Measurements from ENCODE around the gene GRIN3A.

The GRIN3A gene

GRCh38 chr9:101605547-101605946 is 132.9 kb downstream of the GRIN3A start:
- peaks cover 6% of the 10 kb centered on the region for H3K27me3 ChIP-seq (ENCODE audit: insufficient read depth, poor library complexity, severe bottlenecking)
- DNase-seq (ENCODE audit: low spot score), result no peak
- no peaks in the 10 kb centered on the region for H3K9me3 ChIP-seq (ENCODE audit: severe bottlenecking)
- no peaks in the 10 kb centered on the region for H3K4me1 ChIP-seq (ENCODE audit: insufficient read depth, poor library complexity, severe bottlenecking)
- TF ChIP-seq CTCF (IDR thresholded peaks at IDR 0.05; ENCODE audit: poor library complexity, severe bottlenecking), result no peak
- no peak overlapping the region for H3K27ac ChIP-seq (ENCODE audit: poor library complexity, severe bottlenecking)
- H3K36me3 ChIP-seq (ENCODE audit: low read depth), result no peaks in the 10 kb centered on the region
- ATAC-seq (ENCODE audit: low read depth), result no peak
- H3K4me3 ChIP-seq (ENCODE audit: severe bottlenecking), result no peak overlapping the region

- no peaks in the 10 kb centered on the region for H3K9me3 ChIP-seq (ENCODE audit: severe bottlenecking)
- no peak for DNase-seq (ENCODE audit: low spot score)
- peaks cover 6% of the 10 kb centered on the region for H3K27me3 ChIP-seq (ENCODE audit: insufficient read depth, poor library complexity, severe bottlenecking)
- no peaks in the 10 kb centered on the region for H3K36me3 ChIP-seq (ENCODE audit: low read depth)
- no peaks in the 10 kb centered on the region for H3K4me1 ChIP-seq (ENCODE audit: insufficient read depth, poor library complexity, severe bottlenecking)
- no peak overlapping the region for H3K27ac ChIP-seq (ENCODE audit: poor library complexity, severe bottlenecking)
- no peak overlapping the region for H3K4me3 ChIP-seq (ENCODE audit: severe bottlenecking)
- no peak for ATAC-seq (ENCODE audit: low read depth)
- no peak for TF ChIP-seq CTCF (IDR thresholded peaks at IDR 0.05; ENCODE audit: poor library complexity, severe bottlenecking)
Measured at GRCh38 chr9:101604296-101604695, 134.2 kb downstream of the GRIN3A start.

- Histone ChIP-seq H3K27me3 (ENCODE audit: insufficient read depth, poor library complexity, severe bottlenecking) (peaks cover 6% of the 10 kb centered on the region), H3K9me3 (ENCODE audit: severe bottlenecking) (no peaks in the 10 kb centered on the region), H3K27ac (ENCODE audit: poor library complexity, severe bottlenecking) (no peak overlapping the region), H3K4me3 (ENCODE audit: severe bottlenecking) (no peak overlapping the region), H3K36me3 (ENCODE audit: low read depth) (no peaks in the 10 kb centered on the region), H3K4me1 (ENCODE audit: insufficient read depth, poor library complexity, severe bottlenecking) (no peaks in the 10 kb centered on the region)
- DNase-seq (ENCODE audit: low spot score) (no peak), ATAC-seq (ENCODE audit: low read depth) (peak; percentile 58)
- peak; percentile 79 for TF ChIP-seq CTCF (IDR thresholded peaks at IDR 0.05; ENCODE audit: poor library complexity, severe bottlenecking)
Measured at GRCh38 chr9:101601904-101602765, 136.3 kb downstream of the GRIN3A start.

GRCh38 chr9:101594796-101595195 is 143.7 kb downstream of the GRIN3A start, which contains the start of gene PPP3R2:
PPP3R2 (minus strand) TSS chr9:101594969; CDS start chr9:101594921, 48 bp downstream.
- H3K9me3 ChIP-seq (ENCODE audit: severe bottlenecking), result no peaks in the 10 kb centered on the region
- TF ChIP-seq CTCF (IDR thresholded peaks at IDR 0.05; ENCODE audit: poor library complexity, severe bottlenecking), result no peak
- peaks cover 2% of the 10 kb centered on the region for H3K4me1 ChIP-seq (ENCODE audit: insufficient read depth, poor library complexity, severe bottlenecking)
- no peak for ATAC-seq (ENCODE audit: low read depth)
- no peaks in the 10 kb centered on the region for H3K36me3 ChIP-seq (ENCODE audit: low read depth)
- DNase-seq (ENCODE audit: low spot score), result no peak
- no peak within 1 kb of the TSS for H3K27ac ChIP-seq (ENCODE audit: poor library complexity, severe bottlenecking)
- no peak within 1 kb of the TSS for H3K4me3 ChIP-seq (ENCODE audit: severe bottlenecking)
- no peaks in the 10 kb centered on the region for H3K27me3 ChIP-seq (ENCODE audit: insufficient read depth, poor library complexity, severe bottlenecking)

- Histone ChIP-seq H3K36me3 (ENCODE audit: low read depth) (no peaks in the 10 kb centered on the region), H3K27ac (ENCODE audit: poor library complexity, severe bottlenecking) (no peak overlapping the region), H3K27me3 (ENCODE audit: insufficient read depth, poor library complexity, severe bottlenecking) (no peaks in the 10 kb centered on the region), H3K9me3 (ENCODE audit: severe bottlenecking) (no peaks in the 10 kb centered on the region), H3K4me1 (ENCODE audit: insufficient read depth, poor library complexity, severe bottlenecking) (peaks cover 5% of the 10 kb centered on the region), H3K4me3 (ENCODE audit: severe bottlenecking) (no peak overlapping the region)
- DNase-seq (ENCODE audit: low spot score) (no peak), ATAC-seq (ENCODE audit: low read depth) (no peak)
- no peak for TF ChIP-seq CTCF (IDR thresholded peaks at IDR 0.05; ENCODE audit: poor library complexity, severe bottlenecking)
Measured at GRCh38 chr9:101593345-101593744, 145.1 kb downstream of the GRIN3A start.

Measured in RWPE2 (cell line).